H1 (cell line): ENCODE results near the gene ALG5. TPM values are rescaled to one million over a fixed set of nuclear protein-coding genes. Genes with fewer than 3 reads are reported as not detected.

Source experiments
- CTCF ChIA-PET: fragments of 300-600 bp; sonication (Branson Sonifier 250); formaldehyde crosslinking; loops from one replicate; lab custom pipeline; 2021; ENCODE audit not compliant: partially characterized antibody; lab: Charles Lee
- POLR2A ChIA-PET: fragments of 300-600 bp; sonication (Branson Sonifier 250); formaldehyde crosslinking; loops from one replicate; lab custom pipeline; 2021; ENCODE audit warnings: inconsistent platforms; ENCODE audit not compliant: partially characterized antibody; lab: Charles Lee
- DNase-seq, 2 experiments: peaks; one replicate each; pipeline versions ENCODE4 v3.0.0 to v3.0.0-alpha.2; 2010 to 2022; ENCODE audit warnings: low spot score in 2 of 2, low read depth in 1 of 2, mixed read lengths in 1 of 2
- FAIRE-seq: peaks from 2 replicates; lab custom pipeline; 2011; peaks lifted over from hg19 to GRCh38; lab: Jason Lieb, UNC
- H2AFZ ChIP-seq: 2 replicates; pipeline ENCODE4 v1.8.1; 2012; ENCODE audit warnings: low read length, inconsistent platforms
- H2AK5ac ChIP-seq: 2 replicates; pipeline ENCODE4 v1.6.1; 2013; ENCODE audit warnings: low read depth, low read length
- H2BK120ac ChIP-seq: replicated peaks from 2 replicates; pipeline ENCODE3; 2013; ENCODE audit warnings: low read depth, low read length, inconsistent platforms
- H2BK12ac ChIP-seq: 2 replicates; pipeline ENCODE4 v1.6.1; 2013; ENCODE audit warnings: low read depth, low read length
- H2BK15ac ChIP-seq: 2 replicates; pipeline ENCODE4 v1.6.1; 2013; ENCODE audit warnings: low read length
- H2BK20ac ChIP-seq: 2 replicates; pipeline ENCODE4 v1.6.1; 2013; ENCODE audit warnings: low read length
- H2BK5ac ChIP-seq: 2 replicates; pipeline ENCODE4 v1.6.1; 2013; ENCODE audit warnings: low read depth, low read length
- H3K14ac ChIP-seq: 2 replicates; pipeline ENCODE4 v1.6.1; 2013; ENCODE audit warnings: inconsistent platforms; ENCODE audit not compliant: insufficient read length
- H3K18ac ChIP-seq: 2 replicates; pipeline ENCODE4 v1.6.1; 2013; ENCODE audit warnings: low read length; ENCODE audit errors: extremely low read depth
- H3K23ac ChIP-seq: 2 replicates; pipeline ENCODE4 v1.6.1; 2013; ENCODE audit warnings: inconsistent platforms; ENCODE audit not compliant: insufficient read length
- H3K23me2 ChIP-seq: 2 replicates; pipeline ENCODE4 v1.6.1; 2013; ENCODE audit warnings: low read depth, low read length
- H3K27ac ChIP-seq: 2 replicates; pipeline ENCODE4 v1.6.1; 2011; ENCODE audit warnings: low read depth, low read length, inconsistent platforms
- H3K27me3 ChIP-seq, 4 experiments: replicated peaks in 1 of 4; 1 replicate in 1 of 4; 2 replicates in 3 of 4; pipeline versions ENCODE4 v1.6.1 to v1.8.1; 2011 to 2013; ENCODE audit warnings: low read length in 3 of 4, mild to moderate bottlenecking in 3 of 4, inconsistent platforms in 2 of 4, mixed read lengths in 2 of 4, moderate library complexity in 1 of 4; ENCODE audit not compliant: control insufficient read depth in 3 of 4, insufficient read depth in 3 of 4; ENCODE audit errors: extremely low read depth in 1 of 4
- H3K36me3 ChIP-seq, 4 experiments: 2 replicates each; pipeline versions ENCODE4 v1.6.1 to v1.8.1; 2011 to 2013; ENCODE audit warnings: mild to moderate bottlenecking in 4 of 4, low read length in 3 of 4, moderate library complexity in 2 of 4, control low read depth in 1 of 4, inconsistent platforms in 1 of 4; ENCODE audit not compliant: insufficient read depth in 4 of 4, control insufficient read depth in 2 of 4
- H3K4ac ChIP-seq: replicated peaks from 2 replicates; pipeline ENCODE3; 2013; ENCODE audit warnings: low read length, low read depth, mixed read lengths, inconsistent platforms; ENCODE audit not compliant: insufficient read length
- H3K4me1 ChIP-seq, 4 experiments: replicated peaks in 1 of 4; 1 replicate in 1 of 4; 2 replicates in 3 of 4; pipeline versions ENCODE4 v1.6.1 to v1.8.1; 2011 to 2013; ENCODE audit warnings: low read length in 3 of 4, inconsistent platforms in 2 of 4, mixed read lengths in 1 of 4; ENCODE audit not compliant: insufficient read depth in 4 of 4, control insufficient read depth in 3 of 4
- H3K4me2 ChIP-seq, 2 experiments: 2 replicates each; pipeline versions ENCODE4 v1.6.1 to v1.8.1; 2011 to 2013; ENCODE audit warnings: low read depth in 2 of 2, low read length in 2 of 2, control low read depth in 1 of 2, inconsistent platforms in 1 of 2, mild to moderate bottlenecking in 1 of 2; ENCODE audit not compliant: insufficient read depth in 1 of 2
- H3K4me3 ChIP-seq, 4 experiments: fragments of 200-600, 300-600 bp in 1 of 4; sonication (generic), shearing (Covaris generic), sonication (Bioruptor Twin) in 1 of 4; 2 replicates each; pipeline versions ENCODE4 v1.5.1 to v1.8.1; 2011 to 2016; ENCODE audit warnings: low read length in 4 of 4, low read depth in 3 of 4, control low read depth in 2 of 4, inconsistent platforms in 2 of 4, mild to moderate bottlenecking in 2 of 4, mixed read lengths in 1 of 4, moderate library complexity in 1 of 4; ENCODE audit not compliant: insufficient read depth in 2 of 4; ENCODE audit errors: extremely low read depth in 1 of 4
- H3K56ac ChIP-seq: replicated peaks from 2 replicates; pipeline ENCODE3; 2013; ENCODE audit warnings: low read depth, mild to moderate bottlenecking, mixed read lengths, low read length, inconsistent platforms; ENCODE audit not compliant: insufficient read length
- H3K79me1 ChIP-seq: 2 replicates; pipeline ENCODE4 v1.6.1; 2013; ENCODE audit warnings: low read depth, low read length, control low read depth
- H3K79me2 ChIP-seq, 2 experiments: 2 replicates each; pipeline versions ENCODE4 v1.6.1 to v1.8.1; 2012 to 2013; ENCODE audit warnings: low read length in 2 of 2, mild to moderate bottlenecking in 2 of 2, inconsistent platforms in 1 of 2; ENCODE audit not compliant: insufficient read depth in 2 of 2, control insufficient read depth in 1 of 2
- H3K9ac ChIP-seq, 4 experiments: replicated peaks in 1 of 4; 1 replicate in 1 of 4; 2 replicates in 3 of 4; pipeline versions ENCODE4 v1.6.1 to v1.8.1; 2011 to 2013; ENCODE audit warnings: low read depth in 3 of 4, low read length in 3 of 4, control low read depth in 2 of 4, mild to moderate bottlenecking in 2 of 4, moderate library complexity in 2 of 4, inconsistent platforms in 1 of 4; ENCODE audit errors: extremely low read depth in 1 of 4
- H3K9me3 ChIP-seq, 2 experiments: 2 replicates each; pipeline versions ENCODE4 v1.6.1 to v1.8.1; 2012 to 2013; ENCODE audit warnings: mild to moderate bottlenecking in 2 of 2, moderate library complexity in 2 of 2, control low read depth in 1 of 2, inconsistent platforms in 1 of 2, low read depth in 1 of 2, low read length in 1 of 2, mixed read lengths in 1 of 2; ENCODE audit not compliant: insufficient read depth in 2 of 2
- H4K20me1 ChIP-seq, 2 experiments: replicated peaks in 1 of 2; 2 replicates each; pipeline versions ENCODE3 to v1.8.1; 2011 to 2013; ENCODE audit warnings: inconsistent platforms in 2 of 2, low read length in 2 of 2, mild to moderate bottlenecking in 1 of 2; ENCODE audit not compliant: insufficient read depth in 2 of 2, control insufficient read depth in 1 of 2
- H4K5ac ChIP-seq: 2 replicates; pipeline ENCODE4 v1.6.1; 2013; ENCODE audit warnings: low read length, low read depth, mixed read lengths, inconsistent platforms; ENCODE audit not compliant: insufficient read length
- H4K8ac ChIP-seq: 2 replicates; pipeline ENCODE4 v1.8.0; 2013; ENCODE audit warnings: mild to moderate bottlenecking, moderate library complexity, low read length, inconsistent platforms; ENCODE audit not compliant: insufficient read depth; ENCODE audit errors: extremely low read depth
- H4K91ac ChIP-seq: replicated peaks from 2 replicates; pipeline ENCODE3; 2013; ENCODE audit warnings: low read length, mixed read lengths, inconsistent platforms; ENCODE audit not compliant: insufficient read length
- HDAC2 ChIP-seq, 2 experiments: fragments of 300-600 bp in 1 of 2; sonication (generic) in 1 of 2; IDR thresholded peaks; 2 replicates each; pipeline ENCODE4 v1.6.1; 2011 to 2012; ENCODE audit warnings: low read depth in 2 of 2, low read length in 2 of 2, mild to moderate bottlenecking in 2 of 2, moderate library complexity in 2 of 2, borderline replicate concordance in 1 of 2, inconsistent platforms in 1 of 2
- RNF2 ChIP-seq: fragments of 200-900, 300-1000 bp; sonication (generic); IDR thresholded peaks from 2 replicates; pipeline ENCODE4 v1.7.1; 2016; ENCODE audit warnings: borderline replicate concordance, low read depth, mild to moderate bottlenecking, antibody characterized with exemption, low read length; ENCODE audit not compliant: poor library complexity, severe bottlenecking; ENCODE audit errors: missing control alignments
- YY1 ChIP-seq: IDR thresholded peaks from 2 replicates; pipeline ENCODE4 v1.6.1; 2011; ENCODE audit warnings: low read depth, mild to moderate bottlenecking, low read length
- WGBS, 2 experiments: shearing (Covaris generic) in 1 of 2; methylation state at CpG; one replicate each; pipeline versions ENCODE4 v1.1.6 to v1.1.7; 2013 to 2015; ENCODE audit warnings: low lambda C conversion rate in 2 of 2, mixed read lengths in 2 of 2, inconsistent platforms in 1 of 2, low coverage in 1 of 2, missing lambda C conversion rate in 1 of 2; ENCODE audit not compliant: insufficient replicate concordance in 2 of 2, insufficient coverage in 1 of 2, insufficient read length in 1 of 2; ENCODE audit errors: extremely low coverage in 1 of 2, missing lambda C conversion rate in 1 of 2; 5-methylcytosine and 5-hydroxymethylcytosine counted together
- polyA plus RNA-seq, 7 experiments: library from polyadenylated mRNA; depleted of rRNA in 3 of 7; stranded (reverse) in 5 of 7; unstranded in 2 of 7; fragments of >200 nt in 5 of 7; fragments of 200-250 nt in 2 of 7; gene quantifications; 1 replicate in 5 of 7; 2 replicates in 1 of 7; 4 replicates in 1 of 7; pipeline versions ENCODE4 v1.2.1 to v1.2.3, GENCODE V29; 2011 to 2013; ENCODE audit warnings: missing spikeins in 2 of 7, mixed read lengths in 2 of 7
- total RNA-seq: library from RNA; stranded (reverse); fragmentation: NEBNext Ultra II Directional; extraction: Animal tissue kit (Norgen Biotek cat#: 25700); gene quantifications from 2 replicates; pipeline ENCODE4 v1.2.1, GENCODE V29; 2021

ALG5 gene
- total and polyA plus RNA-seq, 2 of the 8 experiments (the other 6 are each of a cell fraction or from before 2014, with no cell fraction given): 15.0 to 24.3 TPM

DNA sequence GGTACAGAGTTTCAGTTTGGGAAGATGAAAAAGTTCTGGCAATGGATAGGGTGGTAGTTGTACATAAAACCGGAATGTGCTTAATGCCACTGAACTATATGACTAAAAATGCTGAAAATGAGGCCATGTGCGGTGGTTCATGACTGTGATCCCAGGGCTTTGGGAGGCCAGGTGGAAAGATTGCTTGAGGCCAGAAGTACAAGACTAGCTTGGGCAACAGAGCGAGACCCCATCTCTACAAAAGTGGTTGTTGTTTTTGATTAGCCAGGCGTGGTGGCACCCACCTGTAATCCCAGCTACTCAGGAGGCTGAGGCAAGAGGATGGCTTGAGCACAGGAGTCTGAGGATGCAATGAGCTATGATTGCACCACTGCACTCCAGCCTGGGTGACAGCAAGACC is 91.9 kb downstream of the ALG5 start:
- WGBS, 2 experiments: 89% methylated on average over 4 of the region's 4 CpGs; no CpG with 5 or more reads in 1 of the 2 experiments
- Histone ChIP-seq H3K23ac (no peak overlapping the region), H4K20me1 (no peaks in the 10 kb centered on the region), H3K79me2 (no peaks in the 10 kb centered on the region), H2AFZ (no peak overlapping the region), H3K4me3 (no peak overlapping the region), H3K79me1 (no peaks in the 10 kb centered on the region), H3K14ac (no peak overlapping the region), H3K23me2 (no peaks in the 10 kb centered on the region), H3K4me2 (no peak overlapping the region), H3K36me3 (no peaks in the 10 kb centered on the region), H4K91ac (no peak overlapping the region), H2BK15ac (no peak overlapping the region), H3K56ac (no peak overlapping the region), H4K8ac (no peak overlapping the region), H4K5ac (no peak overlapping the region), H3K27ac (no peak overlapping the region), H2BK120ac (no peak overlapping the region), H2BK20ac (no peak overlapping the region), H2BK12ac (no peak overlapping the region), H2AK5ac (no peak overlapping the region), H3K9me3 (no peaks in the 10 kb centered on the region), H3K18ac (no peak overlapping the region), H2BK5ac (no peak overlapping the region), H3K4me1 (no peaks in the 10 kb centered on the region), H3K4ac (no peak overlapping the region), H3K9ac (no peak overlapping the region), H3K27me3 (no peaks in the 10 kb centered on the region)
- POLR2A ChIA-PET: no interaction called here
- no peak for FAIRE-seq
- no peak for DNase-seq
- CTCF ChIA-PET: no interaction called here
- TF ChIP-seq HDAC2 (IDR thresholded peaks at IDR 0.05; ENCODE audit: borderline replicate concordance in 1 of 2, low read depth in 2 of 2, low read length in 2 of 2): no peak
- TF ChIP-seq RNF2: no peak
- no peak for TF ChIP-seq YY1
